AG04449 (cell line): ENCODE data around the gene SMIM21.

ENCODE experiments used
- CTCF ChIA-PET: fragments of 350-600 bp; formaldehyde crosslinking; extraction: SDS; loops from one replicate; lab custom pipeline; 2021; ENCODE audit warnings: antibody characterized with exemption; lab: Yijun Ruan, JAX
- POLR2A ChIA-PET: fragments of 400-600, 350-600 bp; formaldehyde crosslinking; extraction: SDS; loops from one replicate; lab custom pipeline; 2020; ENCODE audit warnings: antibody characterized with exemption, inconsistent platforms; lab: Yijun Ruan, JAX
- DNase-seq: peaks from one replicate; pipeline ENCODE4 v3.0.0-alpha.2; 2010; ENCODE audit warnings: low read depth, low spot score
- H3K4me3 ChIP-seq: 2 replicates; pipeline ENCODE4 v1.5.1; 2011; ENCODE audit warnings: low read depth, mild to moderate bottlenecking, control low read depth, low read length
- TF ChIP-seq, protein P1 (sequence below): IDR thresholded peaks from one replicate; pipeline ENCODE4 v1.5.1; 2011; ENCODE audit warnings: mild to moderate bottlenecking, moderate library complexity, low read length, control low read depth, inconsistent platforms; ENCODE audit not compliant: insufficient read depth; ENCODE audit errors: missing control alignments

SMIM21 gene

DNA sequence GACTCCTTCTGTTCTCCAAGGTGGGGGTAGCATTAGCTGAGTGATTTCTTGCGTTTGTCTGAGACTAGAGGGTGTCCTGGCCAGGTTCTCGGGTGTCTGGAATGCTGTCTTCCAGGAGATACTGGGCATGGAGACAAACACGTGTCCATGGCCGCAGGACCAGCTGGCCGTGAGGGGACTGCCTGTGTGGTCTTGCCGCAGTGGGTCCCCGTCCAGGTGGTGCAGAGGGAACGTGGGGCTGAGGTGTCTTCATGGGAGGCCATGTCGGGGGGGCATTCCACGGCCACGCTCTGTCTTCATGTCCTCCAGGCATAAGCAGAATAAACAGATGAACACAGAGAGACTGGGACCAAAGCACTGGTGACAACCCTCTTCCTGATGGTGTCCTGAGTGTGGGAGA lies 66.6 kb downstream of the SMIM21 start:
- no peak overlapping the region for H3K4me3 ChIP-seq
- DNase-seq, result no peak
- POLR2A ChIA-PET, result no interaction called here

DNA sequence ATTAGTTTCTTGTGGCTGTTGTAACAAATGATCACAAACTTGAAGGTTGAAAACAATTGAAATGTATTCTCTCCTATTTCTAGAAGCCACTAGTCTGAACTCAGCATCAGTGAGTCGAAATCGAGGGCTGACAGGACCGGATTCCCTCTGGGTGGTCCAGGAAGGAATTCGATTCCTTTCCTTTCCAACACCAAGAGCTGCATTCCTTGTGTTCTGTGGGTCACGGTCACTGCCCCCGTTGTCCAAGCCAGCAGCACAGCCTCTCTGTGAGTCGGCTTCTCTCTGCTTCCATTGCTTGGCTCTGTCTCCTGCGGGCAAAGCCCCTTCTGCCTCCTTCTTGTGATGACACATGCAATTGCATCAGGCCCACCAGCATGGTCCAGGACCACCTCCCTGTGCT lies 67.3 kb downstream of the SMIM21 start:
- ChIA-PET POLR2A (no interaction called here), CTCF (no interaction called here)
- no peak for DNase-seq
- TF ChIP-seq, protein P1, sequence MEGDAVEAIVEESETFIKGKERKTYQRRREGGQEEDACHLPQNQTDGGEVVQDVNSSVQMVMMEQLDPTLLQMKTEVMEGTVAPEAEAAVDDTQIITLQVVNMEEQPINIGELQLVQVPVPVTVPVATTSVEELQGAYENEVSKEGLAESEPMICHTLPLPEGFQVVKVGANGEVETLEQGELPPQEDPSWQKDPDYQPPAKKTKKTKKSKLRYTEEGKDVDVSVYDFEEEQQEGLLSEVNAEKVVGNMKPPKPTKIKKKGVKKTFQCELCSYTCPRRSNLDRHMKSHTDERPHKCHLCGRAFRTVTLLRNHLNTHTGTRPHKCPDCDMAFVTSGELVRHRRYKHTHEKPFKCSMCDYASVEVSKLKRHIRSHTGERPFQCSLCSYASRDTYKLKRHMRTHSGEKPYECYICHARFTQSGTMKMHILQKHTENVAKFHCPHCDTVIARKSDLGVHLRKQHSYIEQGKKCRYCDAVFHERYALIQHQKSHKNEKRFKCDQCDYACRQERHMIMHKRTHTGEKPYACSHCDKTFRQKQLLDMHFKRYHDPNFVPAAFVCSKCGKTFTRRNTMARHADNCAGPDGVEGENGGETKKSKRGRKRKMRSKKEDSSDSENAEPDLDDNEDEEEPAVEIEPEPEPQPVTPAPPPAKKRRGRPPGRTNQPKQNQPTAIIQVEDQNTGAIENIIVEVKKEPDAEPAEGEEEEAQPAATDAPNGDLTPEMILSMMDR, result no peak
- H3K4me3 ChIP-seq, result no peak overlapping the region

More for the DNA sequence above, 66.6 kb downstream of the SMIM21 start:
- CTCF ChIA-PET, result no interaction called here
- TF ChIP-seq, protein P1, result no peak
